ENCODE measurements around the gene NCKAP5L.

The NCKAP5L gene

DNA sequence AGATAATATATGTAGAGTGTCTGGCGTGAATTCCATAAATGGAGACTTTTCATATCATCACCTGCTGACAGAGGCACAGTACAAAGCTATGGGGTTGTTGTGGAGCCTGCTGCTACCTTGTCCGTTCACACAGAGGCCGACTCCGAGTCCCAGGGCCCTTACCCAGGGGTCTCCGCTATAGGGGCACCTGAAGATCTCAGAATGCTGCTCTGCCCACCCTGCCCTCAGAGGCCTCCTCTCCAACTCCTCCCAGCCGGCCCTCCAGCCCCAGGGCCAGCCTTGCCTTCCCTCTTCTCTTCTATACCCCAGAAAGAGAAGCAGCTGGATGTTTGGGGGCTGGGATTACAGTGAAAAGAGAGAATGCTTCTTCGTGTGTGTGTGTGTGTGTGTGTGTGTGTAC lies 21.3 kb downstream of the NCKAP5L start:
- intact Hi-C loops (cut with DNase I): no loop called here
- DNase-seq: peak in 1 of 42 donors; percentile 4

DNA sequence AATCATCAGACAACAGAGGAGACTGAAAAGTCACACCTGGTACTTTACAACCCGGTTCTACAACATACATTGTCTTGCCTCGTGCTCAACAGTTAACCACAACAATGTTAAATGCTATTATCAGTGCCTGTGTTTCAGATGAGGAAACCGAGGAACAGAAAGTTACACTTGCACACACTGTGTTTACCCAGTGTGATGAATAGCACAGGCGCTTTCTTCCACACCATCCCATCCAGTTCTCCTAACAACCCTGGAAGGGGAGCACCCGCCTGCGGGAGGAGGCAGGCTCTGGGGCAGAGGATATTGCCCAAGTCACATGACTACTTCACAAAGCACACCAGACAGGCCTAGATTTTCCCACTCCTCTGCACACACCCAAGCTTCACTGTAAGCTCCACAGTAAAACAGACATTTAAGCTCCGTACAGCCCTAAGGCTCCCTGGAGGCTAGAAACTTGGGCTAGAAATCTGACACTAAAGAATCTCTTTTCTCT lies 21.8 kb downstream of the NCKAP5L start:
- DNase-seq: peak in 2 of 42 donors; percentile 16 to 22
- intact Hi-C loops (cut with DNase I): no loop called here

DNA sequence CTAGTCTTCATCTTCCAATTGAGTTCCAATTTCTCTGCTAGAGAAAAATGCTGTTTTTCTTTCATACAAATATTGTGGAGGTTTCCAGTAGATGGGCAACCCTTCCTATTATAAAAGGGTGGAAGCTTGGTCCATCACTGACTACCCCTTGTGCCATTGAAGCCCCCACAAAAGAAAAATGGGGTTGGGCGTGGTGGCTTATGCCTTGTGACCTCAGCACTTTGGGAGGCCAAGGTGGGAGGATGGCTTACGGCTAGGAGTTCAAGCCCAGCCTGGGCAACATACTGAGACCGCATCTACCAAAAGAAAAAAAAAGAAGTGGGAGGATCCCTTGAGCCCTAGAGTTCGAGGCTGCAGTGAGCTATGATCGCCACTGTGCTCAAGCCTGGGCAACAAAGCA lies 22.8 kb downstream of the NCKAP5L start:
- DNase-seq: no peak
- intact Hi-C loops (cut with DNase I): no loop called here

DNA sequence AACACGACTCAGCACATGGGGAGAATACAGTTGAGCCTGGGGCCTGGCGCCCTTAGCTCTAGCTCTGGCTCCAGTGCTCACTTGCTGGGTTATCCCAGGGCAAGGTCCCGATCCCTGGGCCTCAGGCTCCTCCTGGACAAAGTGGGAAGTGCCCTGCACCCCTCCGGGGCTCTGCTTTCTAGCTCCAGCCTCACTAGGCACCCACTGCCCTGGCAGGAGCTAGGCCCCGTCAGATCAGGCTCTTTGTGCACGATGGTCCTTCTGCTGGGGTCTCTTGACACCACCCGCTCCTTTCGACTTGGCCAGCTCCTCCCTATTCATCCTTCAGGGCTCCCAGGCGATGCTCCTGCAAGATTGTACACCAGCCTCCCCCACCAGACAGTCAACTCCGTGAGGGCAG lies 23.4 kb downstream of the NCKAP5L start:
- peak in 1 of 42 donors; percentile 5 for DNase-seq
- intact Hi-C loops (cut with DNase I): no loop called here

DNA sequence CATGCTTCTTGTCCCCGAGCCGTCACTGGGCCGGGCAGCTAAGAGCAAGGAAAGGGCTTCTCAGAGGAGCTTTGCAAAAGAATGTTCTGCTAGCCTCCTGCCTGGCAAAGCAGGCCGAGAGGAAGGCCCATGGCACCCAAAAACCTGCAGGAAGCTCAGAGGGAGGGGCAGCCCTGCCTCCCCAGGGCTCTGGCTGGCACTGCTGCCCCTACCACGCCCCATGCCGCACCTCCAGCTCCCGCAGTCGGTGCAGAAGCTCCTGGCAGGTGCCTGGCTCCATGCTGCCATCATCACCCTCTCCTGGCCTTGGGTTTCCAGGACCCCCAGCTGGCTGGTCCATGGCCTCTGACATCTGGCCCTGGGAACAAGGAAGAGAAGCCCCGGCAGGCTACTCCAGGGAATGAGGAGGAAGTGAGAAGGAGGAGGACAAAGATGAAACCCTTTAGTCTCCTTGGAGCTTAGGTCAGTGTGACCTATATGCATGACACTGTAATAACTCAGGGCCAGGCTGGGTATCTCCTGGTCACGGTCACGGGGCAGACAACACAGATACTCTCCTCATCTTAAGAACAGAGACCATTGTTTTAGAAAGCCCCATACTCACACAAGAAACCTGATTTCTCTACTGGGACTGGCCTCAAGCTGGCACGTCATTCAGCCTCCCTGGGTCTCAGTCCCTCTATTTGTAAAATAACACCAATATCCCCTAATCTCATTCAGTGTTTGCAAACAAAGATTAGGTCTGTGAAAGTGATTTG lies 24.3 kb downstream of the NCKAP5L start:
- intact Hi-C loops (cut with DNase I): no loop called here
- peak in 1 of 42 donors; percentile 8 for DNase-seq

DNA sequence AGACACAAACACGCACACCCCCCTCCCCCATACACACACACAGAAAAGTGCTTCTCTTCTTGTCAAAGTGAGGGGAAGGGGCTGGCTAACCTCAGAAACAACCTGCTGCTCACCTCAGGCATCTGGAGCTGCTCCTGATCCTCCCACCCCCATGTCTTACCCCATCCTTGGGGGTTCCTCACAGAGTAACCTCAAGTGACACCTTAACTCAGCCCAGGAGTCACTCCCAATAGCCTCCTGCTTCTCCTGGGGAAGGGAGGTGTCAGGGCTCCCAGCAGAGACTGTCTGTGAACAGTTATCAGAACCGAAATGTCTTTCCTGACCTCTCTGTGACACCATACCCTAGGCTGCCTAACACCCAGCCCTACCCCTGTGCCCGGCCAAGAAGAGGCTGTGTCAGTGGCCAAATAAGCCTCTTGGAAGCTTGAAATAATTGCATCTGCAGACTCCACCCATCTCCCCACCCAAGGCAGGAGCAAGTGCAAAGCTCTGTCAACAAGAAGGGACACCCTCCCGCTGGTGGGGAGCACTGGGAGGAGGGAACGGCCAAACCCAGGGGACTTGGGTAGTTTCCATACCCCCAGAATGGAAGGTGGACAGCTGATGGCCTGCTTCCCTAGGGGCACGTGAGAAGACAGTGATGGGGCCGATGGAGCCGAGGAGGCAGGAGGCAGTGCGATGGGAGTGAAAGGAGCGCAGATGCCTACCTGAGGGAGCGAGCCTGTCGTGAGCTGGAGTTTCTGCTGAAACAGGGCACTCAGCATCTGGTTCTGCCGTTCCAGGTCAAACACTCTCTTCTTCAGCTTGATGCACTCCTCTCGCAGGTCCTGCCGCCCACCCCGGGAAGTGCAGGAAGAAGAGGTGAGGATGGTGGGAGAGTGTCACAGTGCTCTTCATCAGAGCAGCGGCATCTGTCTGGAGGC lies 26.8 kb downstream of the NCKAP5L start:
- intact Hi-C loops (cut with DNase I): no loop called here
- DNase-seq: peak in 1 of 42 donors; percentile 23

DNA sequence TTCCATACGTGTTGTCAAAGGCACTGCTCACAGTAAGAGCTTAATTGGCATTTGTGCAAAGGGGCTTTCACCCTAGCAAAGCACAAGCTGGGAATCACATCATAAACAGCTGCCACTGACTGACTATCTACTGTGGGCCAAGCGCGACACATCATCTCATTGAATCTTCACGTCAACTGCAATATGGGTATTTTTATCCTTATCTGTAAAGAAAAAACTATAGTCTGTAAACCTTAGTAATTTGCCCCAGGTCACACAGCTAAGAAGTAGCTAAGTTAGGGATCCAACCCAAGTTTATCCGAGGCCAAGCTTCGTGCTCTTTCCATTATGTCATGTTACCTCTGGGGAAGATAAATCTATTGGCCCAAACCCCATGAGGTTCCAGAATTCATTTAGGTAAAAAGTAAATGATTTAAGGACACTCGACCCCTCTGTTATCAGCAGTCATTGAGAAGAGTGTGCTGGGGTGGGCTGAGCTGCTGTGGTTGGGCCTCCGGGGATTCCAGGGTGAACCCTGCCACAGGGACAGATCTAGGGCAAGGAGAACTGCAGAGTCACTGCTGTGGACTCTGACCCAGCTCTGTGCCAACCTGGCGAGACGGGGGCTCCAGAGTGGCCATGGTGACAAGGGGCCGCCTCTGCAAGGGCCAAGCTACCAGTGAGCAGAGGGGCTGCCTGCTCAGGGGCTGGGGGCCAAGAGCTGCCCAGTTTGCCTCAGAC lies 27.6 kb downstream of the NCKAP5L start:
- DNase-seq: peak in 1 of 42 donors; percentile 26
- intact Hi-C loops (cut with DNase I): no loop called here

DNA sequence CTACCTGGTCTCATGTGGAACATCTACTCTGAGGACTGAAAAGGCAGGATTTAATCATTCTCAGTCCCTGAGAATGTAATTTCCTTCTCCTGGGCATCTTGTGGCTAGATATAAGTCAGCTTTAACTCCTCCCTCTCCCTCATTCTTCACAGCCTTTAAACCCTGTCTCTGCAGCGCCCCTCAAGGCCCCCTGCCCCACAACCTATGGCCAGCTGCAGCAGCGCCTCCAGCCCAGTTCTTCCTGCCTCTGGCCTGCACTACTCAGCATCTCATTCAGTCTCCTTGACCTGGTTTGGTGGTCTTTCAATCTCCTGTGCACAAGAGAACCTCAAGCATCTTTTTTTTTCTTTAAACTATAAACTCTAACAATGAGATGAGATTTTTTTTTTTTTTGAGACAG lies 29.3 kb downstream of the NCKAP5L start:
- intact Hi-C loops (cut with DNase I): no loop called here

DNA sequence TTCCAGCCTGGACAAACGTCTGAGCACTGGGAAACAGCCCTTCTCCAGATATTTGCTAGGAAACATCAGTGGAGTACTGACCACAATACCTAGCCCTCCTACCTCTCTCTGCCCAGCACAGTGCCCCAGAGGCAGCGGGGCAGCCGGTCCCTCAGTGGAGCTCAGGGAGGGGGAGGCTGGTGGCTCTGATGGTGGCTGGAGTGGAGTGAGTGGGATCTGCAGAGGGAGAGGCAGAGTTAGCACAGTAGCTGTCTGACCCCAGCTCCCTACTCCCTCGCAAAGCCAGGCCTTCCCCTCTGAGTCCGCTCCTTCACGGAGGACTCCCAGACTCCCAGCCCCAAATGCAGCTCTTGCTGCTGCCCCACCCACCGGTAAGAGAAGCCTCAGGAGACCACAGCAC lies 30.0 kb downstream of the NCKAP5L start:
- intact Hi-C loops (cut with DNase I): no loop called here
- no peak for DNase-seq

More for the DNA sequence above, 29.3 kb downstream of the NCKAP5L start:
- no peak for DNase-seq

DNA sequence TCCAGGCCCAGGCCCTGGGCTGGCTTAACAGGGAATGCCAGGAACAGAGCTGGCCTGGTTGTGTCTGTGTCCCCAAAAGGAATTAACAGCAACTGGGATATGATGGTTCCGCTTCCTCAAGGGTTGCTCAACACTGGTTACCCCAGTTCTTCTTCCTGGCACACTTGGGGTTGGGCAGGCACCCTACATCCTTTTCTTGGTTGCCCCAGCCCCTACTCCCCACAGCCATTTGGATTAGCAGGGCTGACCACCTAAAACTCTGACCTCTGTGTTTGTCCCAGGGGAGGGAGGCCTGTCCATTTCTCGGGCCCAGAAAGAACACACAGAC lies 30.8 kb downstream of the NCKAP5L start:
- no peak for DNase-seq
- intact Hi-C loops (cut with DNase I): no loop called here

DNA sequence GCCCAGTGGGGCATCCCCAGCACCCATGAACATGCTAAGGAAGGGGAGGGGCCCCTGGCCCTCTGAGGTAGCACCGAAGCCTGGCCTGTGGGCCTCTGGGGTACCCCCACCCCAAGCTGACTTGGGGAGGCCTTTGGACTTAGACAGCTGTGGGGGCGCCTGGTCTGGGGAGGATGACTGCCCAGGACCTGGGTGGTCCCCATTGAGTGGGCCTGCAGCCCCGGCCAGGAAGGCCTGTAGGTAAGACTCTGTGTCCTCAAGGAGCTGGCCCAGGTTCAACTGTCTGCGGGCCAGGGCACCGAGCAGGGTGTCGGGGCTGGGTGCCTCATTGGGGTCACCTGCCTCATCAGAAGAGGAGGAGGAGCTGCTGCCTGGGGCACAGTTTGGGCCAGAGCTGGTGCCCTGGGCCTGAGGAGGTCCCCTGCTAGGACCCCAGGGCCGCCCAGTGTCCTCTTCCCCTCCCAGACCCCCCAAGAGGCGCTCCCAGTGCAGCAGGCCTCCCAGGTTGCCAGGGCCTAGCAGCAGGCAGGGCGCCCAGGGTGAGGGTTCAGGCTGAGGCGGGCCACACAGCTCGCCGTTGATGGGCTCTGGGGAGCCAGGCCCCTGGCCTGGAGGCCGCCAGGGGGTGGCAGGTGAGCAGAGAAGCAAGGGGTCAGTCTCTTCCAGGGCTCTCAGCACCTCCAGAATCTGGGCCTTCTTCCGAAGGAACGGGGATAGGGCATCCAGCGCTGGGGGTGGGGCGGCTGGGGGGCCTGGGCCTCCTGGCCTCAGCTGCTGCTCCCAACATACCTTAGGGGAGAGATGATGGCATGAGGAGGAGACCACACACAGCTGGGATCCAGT lies 31.4 kb downstream of the NCKAP5L start:
- intact Hi-C loops (cut with DNase I): no loop called here
- no peak for DNase-seq

DNA sequence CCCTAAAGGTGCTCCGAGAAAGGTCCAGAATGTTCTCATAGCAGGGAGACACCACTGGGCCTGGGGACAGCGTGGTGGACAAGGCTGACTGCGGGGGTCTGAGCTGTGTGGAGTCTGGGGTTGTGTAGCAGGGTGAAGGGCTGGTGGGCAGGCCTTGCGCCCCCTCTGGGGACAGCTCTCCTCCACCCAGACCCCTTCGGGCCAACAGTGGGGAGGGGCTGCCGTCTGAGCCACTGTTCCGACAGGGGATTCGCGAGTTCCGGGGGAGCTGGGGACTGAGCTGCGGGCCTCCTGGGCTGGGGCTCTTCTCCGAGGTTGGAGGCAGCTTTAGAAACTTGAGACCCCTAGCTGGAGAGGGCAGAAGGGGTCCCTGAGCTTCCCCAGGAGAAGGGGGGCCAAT lies 32.1 kb downstream of the NCKAP5L start:
- no peak for DNase-seq
- intact Hi-C loops (cut with DNase I): no loop called here

DNA sequence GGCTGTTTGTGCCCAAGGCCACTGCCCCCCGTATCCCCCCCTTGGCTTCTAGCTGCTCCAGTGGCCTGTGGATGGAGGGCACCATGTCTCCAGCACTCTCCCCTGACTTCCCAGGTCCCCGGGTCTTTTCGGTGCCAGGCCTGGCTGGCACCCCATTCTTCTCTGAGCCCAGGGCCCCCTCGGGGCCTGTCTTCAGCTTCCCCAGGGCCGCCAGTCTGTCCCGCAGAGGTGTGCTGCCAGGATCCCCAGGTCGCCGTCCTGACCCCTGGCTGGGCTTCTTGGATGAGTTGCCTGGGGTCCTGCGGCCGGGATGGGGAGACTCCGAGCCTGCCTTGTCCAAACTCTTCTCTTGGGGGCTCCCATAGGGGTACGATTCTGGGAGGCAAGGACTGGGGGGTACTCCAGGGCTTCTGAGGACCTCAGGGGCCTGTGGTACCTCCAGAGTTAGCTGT lies 32.5 kb downstream of the NCKAP5L start:
- DNase-seq: no peak
- intact Hi-C loops (cut with DNase I): no loop called here

DNA sequence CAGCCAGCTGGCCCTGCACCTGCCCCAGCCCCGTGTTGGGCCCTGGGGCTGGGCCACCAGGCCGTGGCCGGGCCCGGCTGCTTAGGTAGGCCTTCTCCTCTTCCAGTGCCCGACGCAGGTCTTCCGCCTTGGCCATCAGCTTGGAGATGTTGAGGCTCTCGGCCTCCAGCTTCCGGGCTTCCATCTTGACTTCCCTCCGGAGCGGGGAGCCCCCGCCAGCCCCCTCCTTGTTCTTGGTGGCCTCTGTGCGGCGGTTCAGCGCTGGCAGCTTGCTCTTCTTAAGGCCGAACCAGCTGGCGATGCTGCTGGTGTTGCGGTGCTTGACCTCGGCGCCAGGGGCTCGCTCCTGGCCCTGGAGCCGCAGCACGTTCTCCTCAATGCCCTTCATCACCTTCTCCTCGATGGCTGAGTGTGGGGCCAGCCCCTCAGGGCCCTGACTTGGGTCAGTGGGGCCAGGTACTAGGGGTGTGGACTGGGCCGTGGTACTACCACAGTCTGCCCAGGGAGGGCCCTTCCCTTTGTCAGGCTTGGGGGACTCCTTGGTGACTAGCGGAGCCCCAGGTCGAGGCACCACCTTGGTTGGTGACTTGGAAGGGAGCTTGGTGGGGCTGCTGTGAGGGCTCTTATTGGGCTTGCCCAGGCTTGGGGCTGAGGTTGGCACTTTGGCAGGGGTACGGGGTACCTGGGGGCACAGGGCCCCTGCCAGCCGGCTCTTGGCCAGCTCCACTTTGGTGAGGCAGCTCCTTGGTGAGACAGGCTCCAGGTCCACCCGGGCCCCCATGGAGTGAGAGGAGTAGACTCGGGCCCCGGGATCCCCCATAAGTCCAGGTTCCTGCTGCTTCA lies 33.2 kb downstream of the NCKAP5L start:
- DNase-seq: no peak
- intact Hi-C loops (cut with DNase I): no loop called here

DNA sequence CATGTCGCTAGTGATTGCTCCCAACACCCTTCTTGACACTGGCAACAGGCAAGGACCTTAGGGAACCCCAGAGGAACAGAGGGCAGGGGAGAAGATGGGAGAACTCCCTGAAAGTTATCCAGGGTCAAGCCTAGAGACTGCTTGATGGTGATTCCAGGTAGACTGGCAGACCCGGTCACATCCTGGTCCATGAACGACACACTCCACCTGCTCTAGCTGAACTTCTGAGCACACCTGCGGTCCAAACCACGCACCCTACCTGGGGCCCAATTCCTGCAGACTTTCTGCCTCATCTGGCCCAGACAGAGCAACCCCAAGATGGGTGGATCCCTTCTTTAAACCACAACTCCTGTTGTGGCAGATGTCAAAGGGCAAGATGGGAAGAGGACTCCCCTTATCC lies 34.2 kb downstream of the NCKAP5L start:
- no peak for DNase-seq
- intact Hi-C loops (cut with DNase I): no loop called here

DNA sequence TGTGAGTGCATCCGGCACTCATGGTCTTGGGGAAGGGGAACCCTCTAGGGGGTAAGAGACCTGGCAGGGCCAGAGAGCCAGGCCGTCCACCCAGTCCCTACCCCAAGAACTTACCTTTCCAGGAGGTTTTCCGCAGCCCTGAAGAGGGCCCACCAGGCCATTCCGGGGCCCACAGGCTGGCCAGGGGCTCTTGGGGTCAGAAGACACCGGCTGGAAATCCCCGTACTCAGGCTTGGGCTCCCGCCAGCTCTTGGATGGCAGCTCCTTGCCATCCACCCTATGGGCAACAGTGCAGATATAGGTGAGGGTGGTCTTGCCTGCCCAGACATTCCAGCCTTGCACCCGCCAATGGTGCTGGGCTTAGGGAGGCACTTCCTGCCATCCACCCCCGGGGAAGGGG lies 34.6 kb downstream of the NCKAP5L start:
- no peak for DNase-seq
- intact Hi-C loops (cut with DNase I): no loop called here

DNA sequence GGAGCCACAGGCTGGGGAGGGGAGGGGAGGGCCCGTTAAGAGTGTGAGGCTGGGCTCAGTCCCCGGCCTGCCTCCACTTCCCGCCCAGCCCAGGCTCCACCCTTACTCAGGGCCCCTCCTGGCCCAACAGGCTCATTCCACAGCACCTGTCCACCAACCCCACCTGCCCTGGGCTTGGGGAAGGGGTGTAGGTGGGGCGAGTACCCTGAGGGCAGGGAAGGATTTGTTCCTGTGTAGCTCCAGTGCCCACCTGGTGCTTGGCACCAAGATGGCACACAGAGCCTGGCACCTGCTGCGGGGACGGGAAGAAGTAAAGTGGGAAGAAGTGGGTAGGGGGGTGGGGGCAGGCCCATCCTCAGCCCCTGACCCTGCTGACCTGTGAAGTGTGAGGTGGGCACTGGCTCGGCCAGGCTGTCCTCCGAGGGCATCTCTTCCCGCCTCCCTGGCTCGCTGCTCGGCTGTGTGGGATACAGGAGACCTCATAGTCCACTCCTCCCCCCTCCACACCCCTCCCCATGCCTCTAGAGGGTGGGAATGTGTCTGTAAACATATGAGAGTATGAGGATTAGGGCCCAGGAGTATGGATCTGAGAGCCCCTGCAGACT lies 35.1 kb downstream of the NCKAP5L start:
- intact Hi-C loops (cut with DNase I): no loop called here
- DNase-seq: no peak

Measured in head of caudate nucleus (tissue), 42 donors.